ENCODE measurements around the gene B3GNT2. TPM values are rescaled to one million over a fixed set of nuclear protein-coding genes. Genes with fewer than 3 reads are reported as not detected.

B3GNT2 gene
- total RNA-seq, 1 experiment from 2014 or later: 32.2 TPM

- H3K9me3 Mint-ChIP-seq: peaks cover 12% of the 10 kb centered on the region; the same call in 1 of the 2 replicates
- no peak for DNase-seq (ENCODE audit: low spot score)
- ChIA-PET CTCF (no interaction called here), POLR2A (no interaction called here)
- H3K4me1 Mint-ChIP-seq: peaks cover 9% of the 10 kb centered on the region; the same call in 1 of the 2 replicates
- no peak overlapping the region for H3K27ac Mint-ChIP-seq
- H3K4me3 Mint-ChIP-seq: no peak overlapping the region
- TF ChIP-seq FOXP1 (CRISPR knock-in tag; IDR thresholded peaks at IDR 0.05; ENCODE audit: borderline replicate concordance) (no peak), NR1H2 (CRISPR knock-in tag; IDR thresholded peaks at IDR 0.05) (no peak), ZNF416 (CRISPR knock-in tag; IDR thresholded peaks at IDR 0.05) (no peak), ATF2 (CRISPR knock-in tag; IDR thresholded peaks at IDR 0.05; ENCODE audit: borderline replicate concordance, low read depth) (no peak), ZNF396 (CRISPR knock-in tag; IDR thresholded peaks at IDR 0.05; ENCODE audit: borderline replicate concordance) (no peak), SMAD4 (CRISPR knock-in tag; IDR thresholded peaks at IDR 0.05) (no peak), NFYB (CRISPR knock-in tag; conservative IDR thresholded peaks at IDR 0.05; ENCODE audit: low read depth) (no peak), MAX (CRISPR knock-in tag; IDR thresholded peaks at IDR 0.05) (no peak), E2F5 (CRISPR knock-in tag; IDR thresholded peaks at IDR 0.05) (no peak), E2F4 (CRISPR knock-in tag; IDR thresholded peaks at IDR 0.05; ENCODE audit: borderline replicate concordance, low read depth) (no peak), GRHL2 (CRISPR knock-in tag; IDR thresholded peaks at IDR 0.05; ENCODE audit: insufficient replicate concordance, severe bottlenecking) (no peak), AFF4 (CRISPR knock-in tag; IDR thresholded peaks at IDR 0.05; ENCODE audit: borderline replicate concordance) (no peak), TP53 (CRISPR knock-in tag; IDR thresholded peaks at IDR 0.05) (no peak), IRF1 (CRISPR knock-in tag; IDR thresholded peaks at IDR 0.05) (no peak), EMX1 (CRISPR knock-in tag; IDR thresholded peaks at IDR 0.05) (no peak), ERG (CRISPR knock-in tag; IDR thresholded peaks at IDR 0.05) (no peak), FOXP4 (CRISPR knock-in tag; IDR thresholded peaks at IDR 0.05) (no peak), ZNF138 (CRISPR knock-in tag; conservative IDR thresholded peaks at IDR 0.05) (no peak), ZNF281 (CRISPR knock-in tag; IDR thresholded peaks at IDR 0.05) (no peak), HMGA2 (CRISPR knock-in tag; IDR thresholded peaks at IDR 0.05) (no peak)
- no peaks in the 10 kb centered on the region; the same call in 1 of the 2 replicates for H3K27me3 Mint-ChIP-seq (ENCODE audit: low read depth)
- no peaks in the 10 kb centered on the region; the same call in 1 of the 2 replicates for H3K36me3 Mint-ChIP-seq
- no peak for ATAC-seq
Observed at GRCh38 chr2:62192811-62193210, 3.1 kb upstream of the B3GNT2 start.

All from WTC11 (cell line).